HG03342 (cell line): ENCODE data around the gene RNF182.

ENCODE experiments used
- ATAC-seq: cut with Tn5 transposase; IDR thresholded peaks from one replicate; pipeline ENCODE4 v1.9.1; 2021; ENCODE audit warnings: mild to moderate bottlenecking, moderate library complexity; ENCODE audit not compliant: unreplicated experiment

Gene RNF182

GRCh38 chr6:14026831-14027539 is 102.2 kb downstream of the RNF182 start:
- no peak for ATAC-seq

GRCh38 chr6:14028631-14029030 is 103.9 kb downstream of the RNF182 start:
- ATAC-seq, result no peak

- ATAC-seq, result no peak
Measured at GRCh38 chr6:14029605-14030004, 104.9 kb downstream of the RNF182 start.
